Measurements from ENCODE around the gene TFIP11.

The TFIP11 gene

DNA sequence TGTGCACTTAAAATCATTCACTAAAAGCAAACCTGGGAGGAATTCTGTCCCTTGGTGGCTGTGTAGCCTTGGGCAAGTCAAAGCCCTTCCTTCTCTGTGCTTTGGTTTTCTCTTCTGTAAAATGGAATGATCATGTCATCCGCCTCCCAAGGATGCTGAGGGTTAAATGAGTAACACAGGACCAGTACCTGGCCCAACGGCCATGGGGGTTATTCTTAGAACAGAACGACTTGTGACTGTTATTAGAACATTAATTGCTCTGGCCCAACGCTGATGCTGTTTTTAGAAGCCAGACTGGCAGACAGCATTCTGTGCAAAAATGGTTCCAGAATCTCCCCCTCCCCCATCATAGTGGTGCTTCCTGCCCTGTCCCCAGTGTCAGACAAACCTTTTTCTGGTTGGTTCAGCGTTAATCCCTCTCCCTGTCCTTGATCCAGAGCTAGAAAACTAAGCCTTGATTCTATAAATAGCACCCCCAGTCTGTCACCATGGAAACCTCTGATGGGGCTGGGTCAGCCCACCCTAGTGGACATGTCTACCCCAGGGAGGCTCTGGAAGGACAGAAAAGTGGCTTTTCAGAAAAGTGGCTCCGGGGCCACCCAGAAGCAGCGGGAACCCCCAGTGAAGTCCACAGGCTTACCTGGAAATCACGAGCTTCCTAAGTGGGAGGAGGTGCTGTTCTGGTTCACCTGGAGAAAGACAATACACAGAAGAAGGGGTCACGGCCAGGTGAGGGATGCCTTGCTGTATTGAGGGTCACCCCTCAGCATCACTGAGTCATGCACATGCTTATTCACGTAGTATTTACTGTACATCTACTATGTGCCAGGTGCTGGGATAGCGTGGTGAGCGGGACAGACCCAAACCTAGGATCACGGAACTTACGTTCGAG lies 15.5 kb upstream of the TFIP11 start:
- H3K27me3 ChIP-seq (ENCODE audit: insufficient read depth, low read length, poor library complexity, severe bottlenecking): no peaks in the 10 kb centered on the region
- no peaks in the 10 kb centered on the region for H3K4me1 ChIP-seq (ENCODE audit: insufficient read depth, low read length, poor library complexity, severe bottlenecking)
- TF ChIP-seq EZH2phosphoT487 (IDR thresholded peaks at IDR 0.05; ENCODE audit: borderline replicate concordance): no peak
- TF ChIP-seq, protein P1, sequence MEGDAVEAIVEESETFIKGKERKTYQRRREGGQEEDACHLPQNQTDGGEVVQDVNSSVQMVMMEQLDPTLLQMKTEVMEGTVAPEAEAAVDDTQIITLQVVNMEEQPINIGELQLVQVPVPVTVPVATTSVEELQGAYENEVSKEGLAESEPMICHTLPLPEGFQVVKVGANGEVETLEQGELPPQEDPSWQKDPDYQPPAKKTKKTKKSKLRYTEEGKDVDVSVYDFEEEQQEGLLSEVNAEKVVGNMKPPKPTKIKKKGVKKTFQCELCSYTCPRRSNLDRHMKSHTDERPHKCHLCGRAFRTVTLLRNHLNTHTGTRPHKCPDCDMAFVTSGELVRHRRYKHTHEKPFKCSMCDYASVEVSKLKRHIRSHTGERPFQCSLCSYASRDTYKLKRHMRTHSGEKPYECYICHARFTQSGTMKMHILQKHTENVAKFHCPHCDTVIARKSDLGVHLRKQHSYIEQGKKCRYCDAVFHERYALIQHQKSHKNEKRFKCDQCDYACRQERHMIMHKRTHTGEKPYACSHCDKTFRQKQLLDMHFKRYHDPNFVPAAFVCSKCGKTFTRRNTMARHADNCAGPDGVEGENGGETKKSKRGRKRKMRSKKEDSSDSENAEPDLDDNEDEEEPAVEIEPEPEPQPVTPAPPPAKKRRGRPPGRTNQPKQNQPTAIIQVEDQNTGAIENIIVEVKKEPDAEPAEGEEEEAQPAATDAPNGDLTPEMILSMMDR (conservative IDR thresholded peaks at IDR 0.05; ENCODE audit: low read length): no peak
- H3K9ac ChIP-seq (ENCODE audit: low read depth, low read length, poor library complexity, severe bottlenecking): no peak overlapping the region
- peaks cover 17% of the 10 kb centered on the region; the same call in 1 of the 2 replicates for H3K36me3 ChIP-seq (ENCODE audit: insufficient read depth, low read length)
- H3K4me3 ChIP-seq (ENCODE audit: low read length, poor library complexity, severe bottlenecking): no peak overlapping the region
- no peaks in the 10 kb centered on the region for H3K9me3 ChIP-seq (ENCODE audit: insufficient read depth, low read depth, low read length)
- no peaks in the 10 kb centered on the region for H3K9me2 ChIP-seq (replicated peaks; ENCODE audit: low read depth, low read length)
- no peak overlapping the region for H2AFZ ChIP-seq (ENCODE audit: low read length)
- no peaks in the 10 kb centered on the region for H3F3A ChIP-seq (ENCODE audit: low read depth)
- no peak overlapping the region for H3K4me2 ChIP-seq (ENCODE audit: low read depth, low read length, poor library complexity, severe bottlenecking)
- no peaks in the 10 kb centered on the region for H3K79me2 ChIP-seq (ENCODE audit: insufficient read depth, low read length)
- no peaks in the 10 kb centered on the region for H4K20me1 ChIP-seq (ENCODE audit: insufficient read depth, low read length, poor library complexity, severe bottlenecking)

DNA sequence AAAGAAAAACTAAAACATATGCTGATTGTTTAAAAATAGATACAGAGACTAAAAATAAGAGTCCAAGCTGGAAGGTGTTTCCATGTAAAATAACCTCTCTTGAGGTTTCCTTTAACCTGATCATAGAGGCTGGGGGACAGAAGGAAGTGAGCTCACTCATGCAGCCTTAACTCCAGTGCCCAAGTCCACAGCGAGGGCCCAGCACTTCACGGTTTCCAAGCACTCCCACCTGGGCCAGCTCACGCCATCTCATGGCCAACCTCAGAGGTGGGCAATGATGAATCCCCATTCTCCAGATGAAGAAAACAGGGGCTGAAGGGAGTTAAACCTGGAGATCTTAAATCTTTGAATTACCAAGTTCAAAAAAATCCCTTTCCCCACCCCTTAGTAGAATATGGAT lies 14.9 kb upstream of the TFIP11 start:
- no peak overlapping the region for H3K4me3 ChIP-seq (ENCODE audit: low read length, poor library complexity, severe bottlenecking)
- H3K36me3 ChIP-seq (ENCODE audit: insufficient read depth, low read length): peaks cover 17% of the 10 kb centered on the region; the same call in 1 of the 2 replicates
- H3K4me1 ChIP-seq (ENCODE audit: insufficient read depth, low read length, poor library complexity, severe bottlenecking): no peaks in the 10 kb centered on the region
- no peaks in the 10 kb centered on the region for H3K9me2 ChIP-seq (replicated peaks; ENCODE audit: low read depth, low read length)
- no peak overlapping the region for H3K4me2 ChIP-seq (ENCODE audit: low read depth, low read length, poor library complexity, severe bottlenecking)
- no peaks in the 10 kb centered on the region for H3K9me3 ChIP-seq (ENCODE audit: insufficient read depth, low read depth, low read length)
- H3K9ac ChIP-seq (ENCODE audit: low read depth, low read length, poor library complexity, severe bottlenecking): no peak overlapping the region
- TF ChIP-seq, protein P1 (conservative IDR thresholded peaks at IDR 0.05; ENCODE audit: low read length): no peak
- no peak for TF ChIP-seq EZH2phosphoT487 (IDR thresholded peaks at IDR 0.05; ENCODE audit: borderline replicate concordance)
- H2AFZ ChIP-seq (ENCODE audit: low read length): no peak overlapping the region
- H3F3A ChIP-seq (ENCODE audit: low read depth): no peaks in the 10 kb centered on the region
- no peaks in the 10 kb centered on the region for H4K20me1 ChIP-seq (ENCODE audit: insufficient read depth, low read length, poor library complexity, severe bottlenecking)
- H3K27me3 ChIP-seq (ENCODE audit: insufficient read depth, low read length, poor library complexity, severe bottlenecking): no peaks in the 10 kb centered on the region
- no peaks in the 10 kb centered on the region for H3K79me2 ChIP-seq (ENCODE audit: insufficient read depth, low read length)

DNA sequence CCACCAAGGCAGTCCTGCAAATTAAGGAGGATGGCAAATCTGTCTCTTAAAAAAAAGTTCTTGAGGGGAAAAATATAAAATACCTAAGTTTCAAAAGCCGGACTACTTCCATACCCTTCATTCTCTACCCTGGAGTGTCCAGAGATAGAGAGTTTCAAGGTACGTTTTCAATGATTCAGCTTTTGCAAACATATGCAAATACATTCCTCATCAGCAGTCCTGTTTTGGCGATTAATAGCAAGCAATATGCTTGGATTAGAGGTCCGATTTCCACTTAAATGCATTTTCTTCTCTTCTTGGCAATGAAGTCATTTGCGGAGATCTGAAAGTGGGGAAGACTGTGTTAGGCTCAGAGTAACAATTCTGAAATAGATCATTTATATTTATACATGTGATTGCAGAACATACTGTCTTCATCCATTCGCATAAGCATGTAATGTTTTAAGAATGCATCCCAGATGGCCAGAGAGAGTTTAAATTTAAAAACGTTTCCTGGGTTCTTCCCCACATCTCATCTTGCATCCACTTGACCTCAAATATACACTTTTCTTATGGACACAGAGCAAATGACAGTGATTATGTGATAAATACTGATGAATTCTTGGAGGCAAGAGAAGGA lies 13.8 kb upstream of the TFIP11 start:
- Histone ChIP-seq H3K4me2 (ENCODE audit: low read depth, low read length, poor library complexity, severe bottlenecking) (no peak overlapping the region), H3K36me3 (ENCODE audit: insufficient read depth, low read length) (peaks cover 11% of the 10 kb centered on the region; the same call in 1 of the 2 replicates), H3F3A (ENCODE audit: low read depth) (no peaks in the 10 kb centered on the region), H4K20me1 (ENCODE audit: insufficient read depth, low read length, poor library complexity, severe bottlenecking) (no peaks in the 10 kb centered on the region), H3K4me3 (ENCODE audit: low read length, poor library complexity, severe bottlenecking) (no peak overlapping the region), H3K27me3 (ENCODE audit: insufficient read depth, low read length, poor library complexity, severe bottlenecking) (no peaks in the 10 kb centered on the region), H3K9ac (ENCODE audit: low read depth, low read length, poor library complexity, severe bottlenecking) (no peak overlapping the region), H3K4me1 (ENCODE audit: insufficient read depth, low read length, poor library complexity, severe bottlenecking) (no peaks in the 10 kb centered on the region), H3K9me3 (ENCODE audit: insufficient read depth, low read depth, low read length) (no peaks in the 10 kb centered on the region), H2AFZ (ENCODE audit: low read length) (no peak overlapping the region), H3K9me2 (replicated peaks; ENCODE audit: low read depth, low read length) (no peaks in the 10 kb centered on the region), H3K79me2 (ENCODE audit: insufficient read depth, low read length) (no peaks in the 10 kb centered on the region)
- TF ChIP-seq EZH2phosphoT487 (IDR thresholded peaks at IDR 0.05; ENCODE audit: borderline replicate concordance): no peak
- TF ChIP-seq, protein P1 (conservative IDR thresholded peaks at IDR 0.05; ENCODE audit: low read length): no peak

All from Loucy (cell line).